ENCODE results near the gene PISD. TPM values are rescaled to one million over a fixed set of nuclear protein-coding genes. Genes with fewer than 3 reads are reported as not detected.
"Not testable (repeated sequence)": the region's sequence is repeated elsewhere in the genome, so short reads cannot be mapped to it uniquely, and the experiment has no call there.

Gene PISD
- total RNA-seq = 10 to 100 TPM; 35.1 to 91.2 TPM

DNA sequence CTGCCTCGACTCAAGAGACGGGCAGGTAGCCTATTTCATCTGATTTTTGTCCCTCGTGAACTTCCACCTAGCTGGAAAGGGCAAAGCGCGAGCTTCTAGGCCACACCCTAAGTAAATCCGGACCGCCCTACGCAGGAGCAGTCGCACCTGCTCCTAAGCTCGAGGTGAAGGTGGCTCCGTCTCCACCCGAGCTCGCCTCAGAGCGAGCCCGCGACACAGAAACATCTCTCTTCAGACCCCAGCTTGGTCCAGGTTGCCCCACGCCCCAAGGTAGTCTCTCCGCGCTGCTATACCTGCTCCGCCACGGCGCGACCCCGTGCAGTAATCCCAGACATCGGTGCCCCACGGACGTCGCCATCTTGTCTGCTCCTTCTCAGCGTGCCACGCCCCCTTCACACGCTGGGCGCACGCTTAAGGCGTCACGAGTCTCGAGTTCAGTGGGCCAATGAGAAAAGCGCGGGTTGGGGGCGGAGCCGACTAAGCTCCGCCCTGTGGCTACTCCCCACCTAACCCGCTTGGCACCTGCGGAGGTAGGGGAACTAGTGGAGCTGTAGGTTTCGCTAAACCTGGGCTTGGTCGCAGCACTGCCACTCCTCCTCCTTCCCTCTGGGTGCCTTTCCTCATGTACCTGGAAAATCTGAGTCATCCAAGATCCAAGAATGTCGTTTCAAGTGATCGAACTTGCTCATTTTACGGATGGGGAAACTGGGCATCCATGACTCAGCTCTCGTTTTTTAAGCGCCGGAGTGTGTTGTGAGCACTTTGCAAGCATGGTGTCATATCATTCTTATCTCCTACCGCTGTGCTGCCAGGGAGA is at the start of gene PISD:
Gene PISD, minus strand, starts transcription at position 365 of the 817 bp plus-strand sequence. Its CDS starts 7 bp downstream, at position 358.
- WGBS = 4% methylated on average over 52 of the region's 52 CpGs
- intact Hi-C loops (cut with DNase I) = loop anchor here (5.0 to 10.0 kb wide), 2 partner anchors 90 to 283 kb away; partner anchors contain the start of genes DEPDC5, PRR14L and YWHAH
- Histone ChIP-seq H3K27ac (peak within 1 kb of the TSS; percentile 70 to 75), H3K27me3 (replicated peaks; ENCODE audit: insufficient read depth) (no peaks in the 10 kb centered on the region), H3K4me1 (replicated peaks) (no peaks in the 10 kb centered on the region), H3K9me3 (no peaks in the 10 kb centered on the region), H3K4me3 (peak within 1 kb of the TSS; percentile 69 to 87), H3K36me3 (no peaks in the 10 kb centered on the region)
- peak; percentile 96 for DNase-seq (ENCODE audit: low spot score)
- TF ChIP-seq POLR2A (IDR thresholded peaks at IDR 0.05) = peak; percentile 86
- peak; percentile 99 for TF ChIP-seq POLR2AphosphoS5 (IDR thresholded peaks at IDR 0.05)
- TF ChIP-seq, protein P1, sequence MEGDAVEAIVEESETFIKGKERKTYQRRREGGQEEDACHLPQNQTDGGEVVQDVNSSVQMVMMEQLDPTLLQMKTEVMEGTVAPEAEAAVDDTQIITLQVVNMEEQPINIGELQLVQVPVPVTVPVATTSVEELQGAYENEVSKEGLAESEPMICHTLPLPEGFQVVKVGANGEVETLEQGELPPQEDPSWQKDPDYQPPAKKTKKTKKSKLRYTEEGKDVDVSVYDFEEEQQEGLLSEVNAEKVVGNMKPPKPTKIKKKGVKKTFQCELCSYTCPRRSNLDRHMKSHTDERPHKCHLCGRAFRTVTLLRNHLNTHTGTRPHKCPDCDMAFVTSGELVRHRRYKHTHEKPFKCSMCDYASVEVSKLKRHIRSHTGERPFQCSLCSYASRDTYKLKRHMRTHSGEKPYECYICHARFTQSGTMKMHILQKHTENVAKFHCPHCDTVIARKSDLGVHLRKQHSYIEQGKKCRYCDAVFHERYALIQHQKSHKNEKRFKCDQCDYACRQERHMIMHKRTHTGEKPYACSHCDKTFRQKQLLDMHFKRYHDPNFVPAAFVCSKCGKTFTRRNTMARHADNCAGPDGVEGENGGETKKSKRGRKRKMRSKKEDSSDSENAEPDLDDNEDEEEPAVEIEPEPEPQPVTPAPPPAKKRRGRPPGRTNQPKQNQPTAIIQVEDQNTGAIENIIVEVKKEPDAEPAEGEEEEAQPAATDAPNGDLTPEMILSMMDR (IDR thresholded peaks at IDR 0.05) = no peak

DNA sequence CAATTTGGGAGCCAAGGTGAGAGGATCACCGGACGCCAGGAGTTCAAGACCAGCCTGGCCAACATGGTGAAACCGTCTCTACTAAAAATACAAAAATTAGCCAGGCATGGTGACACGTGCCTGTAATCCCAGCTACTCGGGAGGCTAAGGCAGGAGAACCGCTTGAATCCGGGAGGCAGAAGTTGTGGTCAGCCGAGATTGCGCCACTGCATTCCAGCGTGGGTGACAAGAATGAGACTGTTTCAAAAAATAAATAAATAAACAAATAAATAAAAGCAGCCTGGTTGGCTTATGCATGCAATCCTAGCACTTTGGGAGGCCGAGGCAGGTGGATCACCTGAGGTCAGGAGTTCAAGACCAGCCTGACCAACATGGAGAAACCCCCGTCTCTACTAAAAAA is 49.2 kb upstream of the PISD start:
- H3K36me3 ChIP-seq; H3K4me3 ChIP-seq; H3K9me3 ChIP-seq; intact Hi-C loops (cut with DNase I); DNase-seq (ENCODE audit: low spot score); H3K27me3 ChIP-seq (replicated peaks; ENCODE audit: insufficient read depth); H3K27ac ChIP-seq; H3K4me1 ChIP-seq (replicated peaks): not testable (repeated sequence)
- 93% methylated on average over 12 of the region's 12 CpGs for WGBS

DNA sequence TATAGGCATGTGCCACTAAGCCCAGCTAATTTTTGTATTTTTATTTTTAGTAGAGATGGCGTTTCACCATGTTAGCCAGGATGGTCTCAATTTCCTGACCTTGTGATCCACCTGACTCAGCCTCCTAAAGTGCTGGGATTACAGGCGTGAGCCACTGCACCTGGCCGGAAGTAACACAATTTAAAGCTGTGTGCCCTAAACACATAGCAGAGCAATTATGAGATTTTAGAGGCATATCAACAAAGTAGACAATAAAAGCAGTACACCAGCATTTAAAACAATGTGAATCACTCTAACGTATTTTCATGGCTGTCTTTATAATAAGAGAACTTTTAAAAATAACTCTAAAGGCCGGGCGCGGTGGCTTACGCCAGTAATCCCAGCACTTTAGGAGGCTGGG is 45.5 kb upstream of the PISD start:
- H3K4me3 ChIP-seq = no peak overlapping the region

DNA sequence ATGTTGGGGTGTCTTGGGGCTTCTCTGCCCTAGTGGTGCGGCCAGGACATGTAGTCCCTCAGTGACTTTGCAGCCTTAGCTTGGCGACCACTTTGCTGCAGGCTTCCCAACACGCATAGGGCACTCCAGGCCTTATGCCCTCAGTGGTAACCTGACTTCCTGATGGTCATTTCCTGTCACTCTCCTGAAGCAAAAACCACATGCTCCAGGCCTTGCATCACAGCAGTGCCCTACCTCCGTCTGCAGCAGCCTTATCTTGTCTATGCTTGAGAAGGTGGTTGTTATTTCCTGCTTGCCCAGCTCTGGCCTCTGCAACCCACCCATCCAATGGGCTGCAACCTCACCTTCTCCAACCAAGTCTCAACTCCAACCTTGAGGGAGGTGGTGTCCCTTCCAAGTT is 33.4 kb upstream of the PISD start:
- DNase-seq (ENCODE audit: low spot score) = no peak
- WGBS = 98% methylated on average over 4 of the region's 4 CpGs
- Histone ChIP-seq H3K4me3 (no peak overlapping the region), H3K9me3 (no peaks in the 10 kb centered on the region), H3K27ac (no peak overlapping the region), H3K27me3 (replicated peaks; ENCODE audit: insufficient read depth) (no peaks in the 10 kb centered on the region), H3K4me1 (replicated peaks) (no peaks in the 10 kb centered on the region), H3K36me3 (no peaks in the 10 kb centered on the region)
- no peak for TF ChIP-seq POLR2A (IDR thresholded peaks at IDR 0.05)
- TF ChIP-seq, protein P1 (IDR thresholded peaks at IDR 0.05) = no peak
- TF ChIP-seq POLR2AphosphoS5 (IDR thresholded peaks at IDR 0.05) = no peak
- intact Hi-C loops (cut with DNase I) = no loop called here

More for the DNA sequence above, 45.5 kb upstream of the PISD start:
- H3K27me3 ChIP-seq (replicated peaks; ENCODE audit: insufficient read depth) = no peaks in the 10 kb centered on the region
- no peaks in the 10 kb centered on the region for H3K4me1 ChIP-seq (replicated peaks)
- H3K27ac ChIP-seq = no peak overlapping the region
- H3K36me3 ChIP-seq = peaks cover 0 to 5% of the 10 kb centered on the region in 2 donors
- WGBS = 91% methylated on average over 8 of the region's 8 CpGs
- TF ChIP-seq POLR2AphosphoS5 (IDR thresholded peaks at IDR 0.05) = no peak
- no peak for TF ChIP-seq POLR2A (IDR thresholded peaks at IDR 0.05)
- TF ChIP-seq, protein P1 (IDR thresholded peaks at IDR 0.05) = no peak
- intact Hi-C loops (cut with DNase I) = no loop called here
- H3K9me3 ChIP-seq = no peaks in the 10 kb centered on the region
- no peak for DNase-seq (ENCODE audit: low spot score)

DNA sequence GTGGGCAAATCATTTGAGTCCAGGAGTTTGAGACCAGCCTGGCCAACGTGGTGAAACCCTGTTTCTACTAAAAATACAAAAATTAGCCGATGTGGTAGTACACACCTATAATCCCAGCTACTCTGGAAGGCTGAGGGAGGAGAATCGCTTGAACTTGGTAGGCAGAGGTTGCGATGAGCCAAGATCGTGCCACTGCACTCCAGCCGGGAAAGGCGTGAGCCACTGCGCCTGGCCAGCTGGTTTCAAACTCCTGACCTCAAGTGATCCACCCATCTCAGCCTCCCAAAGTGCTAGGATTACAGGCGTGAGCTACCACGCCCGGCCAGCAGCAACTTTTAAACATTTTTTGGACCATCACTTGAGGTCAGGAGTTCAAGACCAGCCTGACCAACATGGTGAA is 32.0 kb upstream of the PISD start:
- not testable (repeated sequence) for H3K27me3 ChIP-seq (replicated peaks; ENCODE audit: insufficient read depth)
- 97% methylated on average over 11 of the region's 11 CpGs for WGBS

More for the DNA sequence above, 32.0 kb upstream of the PISD start:
- H3K4me3 ChIP-seq; H3K4me1 ChIP-seq (replicated peaks); DNase-seq (ENCODE audit: low spot score); H3K9me3 ChIP-seq; H3K27ac ChIP-seq; H3K36me3 ChIP-seq; intact Hi-C loops (cut with DNase I): not testable (repeated sequence)
